K562 (cell line): ENCODE results near the gene NCAPG2.

Source experiments
- EHMT2 ChIP-seq: fragments of 450-650 bp; IDR thresholded peaks from 2 replicates; pipeline ENCODE4 v1.6.1; 2018; ENCODE audit warnings: antibody characterized with exemption
- POLR2AphosphoS5 ChIP-seq: IDR thresholded peaks from 2 replicates; pipeline ENCODE4 v1.6.1; 2011; ENCODE audit warnings: mild to moderate bottlenecking, low read depth, low read length, moderate library complexity; ENCODE audit not compliant: control insufficient read depth, insufficient read depth
- SMAD3 ChIP-seq: fragments of 450-650 bp; formaldehyde crosslinking; conservative IDR thresholded peaks from 2 replicates; pipeline ENCODE4 v1.4.0; 2020; ENCODE audit warnings: mild to moderate bottlenecking
- ZKSCAN1 ChIP-seq: fragments of 150-350 bp; IDR thresholded peaks from 2 replicates; pipeline ENCODE4 v1.6.1; 2016; ENCODE audit warnings: low read depth, low read length
- TF ChIP-seq, protein P1 (sequence below): fragments of 250-450 bp; sonication (Bioruptor Pico); IDR thresholded peaks from 2 replicates; pipeline ENCODE4 v1.9.0; 2021; ENCODE audit warnings: mild to moderate bottlenecking
- TF ChIP-seq, protein P2 (sequence below): sonication (generic); formaldehyde crosslinking; IDR thresholded peaks from 2 replicates; pipeline ENCODE4 v1.8.0; 2022; ENCODE audit warnings: mild to moderate bottlenecking, low read depth, missing genetic modification reagents
- TF ChIP-seq, protein P3 (sequence below), 2 experiments: IDR thresholded peaks in 1 of 2; conservative IDR thresholded peaks in 1 of 2; 2 replicates each; pipeline ENCODE4 v1.6.1; 2016; ENCODE audit warnings: low read depth in 2 of 2, mild to moderate bottlenecking in 1 of 2, missing compliant biosample characterization in 1 of 2, missing genetic modification characterization in 1 of 2, moderate library complexity in 1 of 2

DNA sequence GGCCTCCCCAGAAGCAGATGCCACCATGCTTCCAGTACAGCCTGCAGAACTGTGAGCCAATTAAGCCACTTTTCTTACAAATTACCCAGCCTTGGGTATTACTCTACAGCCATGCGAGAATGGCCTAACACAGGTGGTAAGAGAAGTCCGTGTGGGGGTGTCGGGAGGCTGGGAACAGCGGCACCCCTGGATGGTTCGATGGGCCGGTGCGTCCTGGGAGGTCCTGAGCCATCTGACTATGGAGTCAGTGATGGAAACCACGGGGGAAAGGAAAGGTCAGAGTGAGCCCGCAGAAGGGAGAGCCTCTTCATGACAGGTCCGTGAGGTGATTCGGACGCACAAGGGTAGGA lies 114.4 kb downstream of the NCAPG2 start:
- TF ChIP-seq, protein P1, sequence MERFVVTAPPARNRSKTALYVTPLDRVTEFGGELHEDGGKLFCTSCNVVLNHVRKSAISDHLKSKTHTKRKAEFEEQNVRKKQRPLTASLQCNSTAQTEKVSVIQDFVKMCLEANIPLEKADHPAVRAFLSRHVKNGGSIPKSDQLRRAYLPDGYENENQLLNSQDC (CRISPR knock-in tag): no peak
- no peak for TF ChIP-seq POLR2AphosphoS5
- no peak for TF ChIP-seq EHMT2
- TF ChIP-seq, protein P2, sequence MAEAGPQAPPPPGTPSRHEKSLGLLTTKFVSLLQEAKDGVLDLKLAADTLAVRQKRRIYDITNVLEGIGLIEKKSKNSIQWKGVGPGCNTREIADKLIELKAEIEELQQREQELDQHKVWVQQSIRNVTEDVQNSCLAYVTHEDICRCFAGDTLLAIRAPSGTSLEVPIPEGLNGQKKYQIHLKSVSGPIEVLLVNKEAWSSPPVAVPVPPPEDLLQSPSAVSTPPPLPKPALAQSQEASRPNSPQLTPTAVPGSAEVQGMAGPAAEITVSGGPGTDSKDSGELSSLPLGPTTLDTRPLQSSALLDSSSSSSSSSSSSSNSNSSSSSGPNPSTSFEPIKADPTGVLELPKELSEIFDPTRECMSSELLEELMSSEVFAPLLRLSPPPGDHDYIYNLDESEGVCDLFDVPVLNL: no peak
- TF ChIP-seq ZKSCAN1: no peak
- no peak for TF ChIP-seq SMAD3 (CRISPR knock-in tag)
- TF ChIP-seq, protein P3, sequence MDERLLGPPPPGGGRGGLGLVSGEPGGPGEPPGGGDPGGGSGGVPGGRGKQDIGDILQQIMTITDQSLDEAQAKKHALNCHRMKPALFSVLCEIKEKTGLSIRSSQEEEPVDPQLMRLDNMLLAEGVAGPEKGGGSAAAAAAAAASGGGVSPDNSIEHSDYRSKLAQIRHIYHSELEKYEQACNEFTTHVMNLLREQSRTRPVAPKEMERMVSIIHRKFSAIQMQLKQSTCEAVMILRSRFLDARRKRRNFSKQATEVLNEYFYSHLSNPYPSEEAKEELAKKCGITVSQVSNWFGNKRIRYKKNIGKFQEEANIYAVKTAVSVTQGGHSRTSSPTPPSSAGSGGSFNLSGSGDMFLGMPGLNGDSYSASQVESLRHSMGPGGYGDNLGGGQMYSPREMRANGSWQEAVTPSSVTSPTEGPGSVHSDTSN (CRISPR knock-in tag; IDR thresholded peaks at IDR 0.05; ENCODE audit: low read depth): no peak
- TF ChIP-seq, protein P3 (tag; conservative IDR thresholded peaks at IDR 0.05; ENCODE audit: low read depth): no peak
